ENCODE results near the gene COL7A1.
A peak's percentile ranks its signal among the peaks of the same experiment; 100 is the strongest.

COL7A1 gene

GRCh38 chr3:48591886-48592518, 3.1 kb downstream of the COL7A1 start:
- DNase-seq, result no peak

- DNase-seq, result no peak
These were observed 3.7 kb downstream of the COL7A1 start for GRCh38 chr3:48591436-48591835.

- DNase-seq, result no peak
These were observed 6.9 kb downstream of the COL7A1 start for GRCh38 chr3:48588230-48588629.

- DNase-seq, result no peak
These were observed 7.4 kb downstream of the COL7A1 start for GRCh38 chr3:48587686-48588085.

GRCh38 chr3:48585411-48585810, 9.7 kb downstream of the COL7A1 start:
- no peak for DNase-seq

GRCh38 chr3:48584836-48585235, 10.3 kb downstream of the COL7A1 start:
- no peak for DNase-seq

- no peak for DNase-seq
These were observed 13.3 kb downstream of the COL7A1 start for GRCh38 chr3:48581621-48582481.

GRCh38 chr3:48576647-48577046, 18.5 kb downstream of the COL7A1 start:
- DNase-seq, result no peak

- no peak for DNase-seq
These were observed 19.8 kb downstream of the COL7A1 start for GRCh38 chr3:48575366-48575765.

GRCh38 chr3:48573973-48574585, 21.1 kb downstream of the COL7A1 start:
- no peak for DNase-seq

GRCh38 chr3:48572517-48572916, 22.6 kb downstream of the COL7A1 start:
- DNase-seq, result no peak

- DNase-seq, result no peak
These were observed 23.2 kb downstream of the COL7A1 start for GRCh38 chr3:48571938-48572337.

GRCh38 chr3:48569808-48570450, 25.2 kb downstream of the COL7A1 start:
- no peak for DNase-seq

- no peak for DNase-seq
These were observed 25.7 kb downstream of the COL7A1 start for GRCh38 chr3:48569400-48569799.

- no peak for DNase-seq
These were observed 26.7 kb downstream of the COL7A1 start for GRCh38 chr3:48568476-48568875.

- DNase-seq, result no peak
These were observed 27.6 kb downstream of the COL7A1 start for GRCh38 chr3:48567500-48567899.

GRCh38 chr3:48567090-48567489, 28.0 kb downstream of the COL7A1 start:
- no peak for DNase-seq

- DNase-seq, result no peak
These were observed 28.7 kb downstream of the COL7A1 start for GRCh38 chr3:48566401-48566760.

GRCh38 chr3:48565591-48566400, 29.3 kb downstream of the COL7A1 start:
- DNase-seq, result peak; percentile 68

GRCh38 chr3:48565186-48565585, 29.9 kb downstream of the COL7A1 start:
- DNase-seq, result no peak

GRCh38 chr3:48564667-48565066, 30.5 kb downstream of the COL7A1 start:
- DNase-seq, result no peak

- peak; percentile 83 for DNase-seq
These were observed 31.1 kb downstream of the COL7A1 start for GRCh38 chr3:48564022-48564421.
